GM18499 (cell line): Measurements from ENCODE around the gene AP2S1.
"Not testable (repeated sequence)": the region's sequence is repeated elsewhere in the genome, so short reads cannot be mapped to it uniquely, and the experiment has no call there.

Experiments used
- ATAC-seq: cut with Tn5 transposase; IDR thresholded peaks from one replicate; pipeline ENCODE4 v1.9.1; 2021; ENCODE audit warnings: moderate number of reproducible peaks; ENCODE audit not compliant: insufficient read depth, unreplicated experiment

AP2S1 gene

GRCh38 chr19:46812977-46813838 lies 37.4 kb downstream of the AP2S1 start:
- ATAC-seq = no peak

GRCh38 chr19:46809534-46810272 lies 40.9 kb downstream of the AP2S1 start:
- no peak for ATAC-seq

GRCh38 chr19:46806656-46807055 lies 44.0 kb downstream of the AP2S1 start:
- no peak for ATAC-seq

GRCh38 chr19:46804432-46804831 lies 46.2 kb downstream of the AP2S1 start:
- ATAC-seq = not testable (repeated sequence)

GRCh38 chr19:46803555-46803954 lies 47.1 kb downstream of the AP2S1 start:
- no peak for ATAC-seq

- no peak for ATAC-seq
Observed at GRCh38 chr19:46802152-46802551, 48.5 kb downstream of the AP2S1 start.

GRCh38 chr19:46798713-46799112 lies 51.9 kb downstream of the AP2S1 start:
- no peak for ATAC-seq

- ATAC-seq = no peak
Observed at GRCh38 chr19:46797881-46798280, 52.8 kb downstream of the AP2S1 start.

GRCh38 chr19:46791944-46792343 lies 58.7 kb downstream of the AP2S1 start:
- ATAC-seq = no peak

- ATAC-seq = no peak
Observed at GRCh38 chr19:46789371-46789770, 61.3 kb downstream of the AP2S1 start.

- ATAC-seq = no peak
Observed at GRCh38 chr19:46788968-46789338, 61.7 kb downstream of the AP2S1 start.

GRCh38 chr19:46788262-46788967 lies 62.2 kb downstream of the AP2S1 start, which contains the start of gene SLC1A5:
SLC1A5 (minus strand) TSS chr19:46788594; CDS start chr19:46787965, 629 bp downstream.
- no peak for ATAC-seq
